ENCODE data around the gene MRNIP. TPM values are rescaled to one million over a fixed set of nuclear protein-coding genes. Genes with fewer than 3 reads are reported as not detected.
A peak's percentile ranks its signal among the peaks of the same experiment; 100 is the strongest.

Gene MRNIP
- total and polyA plus RNA-seq, 3 experiments from 2014 or later: 17.7 to 27.2 (median 23.9) TPM

- H3K36me3 Mint-ChIP-seq: peaks cover 0 to 59% (median 19%) of the 10 kb centered on the region in 3 donors
- H3K36me3 ChIP-seq (ENCODE audit: insufficient read depth, low read length): no peaks in the 10 kb centered on the region
- no peak for DNase-seq
- no peaks in the 10 kb centered on the region for H3K9me3 ChIP-seq (ENCODE audit: low read length)
- ChIA-PET POLR2A (no interaction called here), CTCF (no interaction called here)
- H3K27me3 ChIP-seq (ENCODE audit: insufficient read depth, low read length, poor library complexity, severe bottlenecking): no peaks in the 10 kb centered on the region
- peak overlapping the region in 1 of 8 donors; percentile 83 for H3K27ac Mint-ChIP-seq
- H3K4me1 ChIP-seq (ENCODE audit: insufficient read depth, low read length): peaks cover 9% of the 10 kb centered on the region
- no peak overlapping the region for H3K4me3 ChIP-seq (ENCODE audit: low read length)
- H3K4me3 Mint-ChIP-seq: no peak overlapping the region
- no peak overlapping the region for H3K27ac ChIP-seq (ENCODE audit: low read depth, low read length)
- peaks cover 0 to 1% of the 10 kb centered on the region in 2 donors for H3K27me3 Mint-ChIP-seq
- peaks cover 10 to 20% (median 18%) of the 10 kb centered on the region in 3 donors for H3K4me1 Mint-ChIP-seq
- no peaks in the 10 kb centered on the region for H3K9me3 Mint-ChIP-seq
These were observed 44.1 kb upstream of the MRNIP start for GRCh38 chr5:179902763-179903158.

GRCh38 chr5:179901915-179902762 is 43.5 kb upstream of the MRNIP start:
- CTCF ChIA-PET: no interaction called here
- Mint-ChIP-seq H3K27me3 (peaks cover 0 to 1% of the 10 kb centered on the region in 2 donors), H3K4me1 (peaks cover 10 to 20% (median 18%) of the 10 kb centered on the region in 3 donors), H3K4me3 (no peak overlapping the region), H3K36me3 (peaks cover 0 to 65% (median 22%) of the 10 kb centered on the region in 3 donors), H3K9me3 (no peaks in the 10 kb centered on the region), H3K27ac (peak overlapping the region in 1 of 8 donors; percentile 83)
- no peak overlapping the region for H3K27ac ChIP-seq (ENCODE audit: low read depth, low read length)
- POLR2A ChIA-PET: no interaction called here
- H3K4me3 ChIP-seq (ENCODE audit: low read length): no peak overlapping the region
- H3K9me3 ChIP-seq (ENCODE audit: low read length): no peaks in the 10 kb centered on the region
- H3K4me1 ChIP-seq (ENCODE audit: insufficient read depth, low read length): peaks cover 9% of the 10 kb centered on the region
- no peaks in the 10 kb centered on the region for H3K36me3 ChIP-seq (ENCODE audit: insufficient read depth, low read length)
- no peaks in the 10 kb centered on the region for H3K27me3 ChIP-seq (ENCODE audit: insufficient read depth, low read length, poor library complexity, severe bottlenecking)
- DNase-seq: no peak

- H3K36me3 Mint-ChIP-seq: peaks cover 0 to 66% (median 22%) of the 10 kb centered on the region in 3 donors
- H3K4me3 Mint-ChIP-seq: no peak overlapping the region
- DNase-seq: no peak
- Histone ChIP-seq H3K4me1 (ENCODE audit: insufficient read depth, low read length) (peaks cover 3% of the 10 kb centered on the region), H3K27ac (ENCODE audit: low read depth, low read length) (no peak overlapping the region), H3K4me3 (ENCODE audit: low read length) (no peak overlapping the region), H3K9me3 (ENCODE audit: low read length) (no peaks in the 10 kb centered on the region), H3K27me3 (ENCODE audit: insufficient read depth, low read length, poor library complexity, severe bottlenecking) (no peaks in the 10 kb centered on the region), H3K36me3 (ENCODE audit: insufficient read depth, low read length) (no peaks in the 10 kb centered on the region)
- POLR2A ChIA-PET: no interaction called here
- CTCF ChIA-PET: no interaction called here
- H3K27ac Mint-ChIP-seq: no peak overlapping the region
- H3K9me3 Mint-ChIP-seq: no peaks in the 10 kb centered on the region
- peaks cover 10 to 16% (median 13%) of the 10 kb centered on the region in 3 donors for H3K4me1 Mint-ChIP-seq
- H3K27me3 Mint-ChIP-seq: peaks cover 0 to 1% of the 10 kb centered on the region in 2 donors
These were observed 42.8 kb upstream of the MRNIP start for GRCh38 chr5:179901462-179901861.

- ChIA-PET POLR2A (no interaction called here), CTCF (no interaction called here)
- DNase-seq: no peak
- H3K27me3 ChIP-seq (ENCODE audit: insufficient read depth, low read length, poor library complexity, severe bottlenecking): no peaks in the 10 kb centered on the region
- H3K4me1 Mint-ChIP-seq: peaks cover 5 to 9% (median 7%) of the 10 kb centered on the region in 3 donors
- H3K36me3 ChIP-seq (ENCODE audit: insufficient read depth, low read length): no peaks in the 10 kb centered on the region
- H3K36me3 Mint-ChIP-seq: peaks cover 0 to 69% (median 25%) of the 10 kb centered on the region in 3 donors
- no peaks in the 10 kb centered on the region for H3K4me1 ChIP-seq (ENCODE audit: insufficient read depth, low read length)
- H3K9me3 ChIP-seq (ENCODE audit: low read length): no peaks in the 10 kb centered on the region
- peak overlapping the region in 2 of 8 donors; percentile 29 to 47 for H3K27ac Mint-ChIP-seq
- no peak overlapping the region for H3K4me3 Mint-ChIP-seq
- H3K9me3 Mint-ChIP-seq: no peaks in the 10 kb centered on the region
- no peak overlapping the region for H3K4me3 ChIP-seq (ENCODE audit: low read length)
- H3K27me3 Mint-ChIP-seq: peaks cover 0 to 1% of the 10 kb centered on the region in 2 donors
- no peak overlapping the region for H3K27ac ChIP-seq (ENCODE audit: low read depth, low read length)
These were observed 42.1 kb upstream of the MRNIP start for GRCh38 chr5:179900711-179901110.

GRCh38 chr5:179900206-179900605 is 41.6 kb upstream of the MRNIP start:
- Mint-ChIP-seq H3K9me3 (no peaks in the 10 kb centered on the region), H3K4me3 (no peak overlapping the region), H3K4me1 (peaks cover 4 to 6% (median 5%) of the 10 kb centered on the region in 3 donors), H3K36me3 (peaks cover 0 to 73% (median 29%) of the 10 kb centered on the region in 3 donors), H3K27ac (peak overlapping the region in 2 of 8 donors; percentile 58 to 92), H3K27me3 (peaks cover 0 to 1% of the 10 kb centered on the region in 2 donors)
- Histone ChIP-seq H3K4me3 (ENCODE audit: low read length) (no peak overlapping the region), H3K9me3 (ENCODE audit: low read length) (no peaks in the 10 kb centered on the region), H3K27me3 (ENCODE audit: insufficient read depth, low read length, poor library complexity, severe bottlenecking) (no peaks in the 10 kb centered on the region), H3K4me1 (ENCODE audit: insufficient read depth, low read length) (no peaks in the 10 kb centered on the region), H3K27ac (ENCODE audit: low read depth, low read length) (no peak overlapping the region), H3K36me3 (ENCODE audit: insufficient read depth, low read length) (no peaks in the 10 kb centered on the region)
- no peak for DNase-seq
- ChIA-PET CTCF (no interaction called here), POLR2A (no interaction called here)

- peaks cover 0 to 3% (median 0%) of the 10 kb centered on the region in 3 donors for H3K4me1 Mint-ChIP-seq
- H3K27ac Mint-ChIP-seq: peak overlapping the region in 1 of 8 donors; percentile 25
- H3K27me3 Mint-ChIP-seq: peaks cover 0 to 1% of the 10 kb centered on the region in 2 donors
- ChIA-PET POLR2A (no interaction called here), CTCF (no interaction called here)
- H3K4me3 Mint-ChIP-seq: no peak overlapping the region
- H3K36me3 ChIP-seq (ENCODE audit: insufficient read depth, low read length): peaks cover 10% of the 10 kb centered on the region
- H3K4me1 ChIP-seq (ENCODE audit: insufficient read depth, low read length): no peaks in the 10 kb centered on the region
- peaks cover 0 to 83% (median 20%) of the 10 kb centered on the region in 3 donors for H3K36me3 Mint-ChIP-seq
- H3K4me3 ChIP-seq (ENCODE audit: low read length): no peak overlapping the region
- DNase-seq: no peak
- no peaks in the 10 kb centered on the region for H3K27me3 ChIP-seq (ENCODE audit: insufficient read depth, low read length, poor library complexity, severe bottlenecking)
- H3K9me3 Mint-ChIP-seq: no peaks in the 10 kb centered on the region
- no peaks in the 10 kb centered on the region for H3K9me3 ChIP-seq (ENCODE audit: low read length)
- H3K27ac ChIP-seq (ENCODE audit: low read depth, low read length): no peak overlapping the region
These were observed 37.2 kb upstream of the MRNIP start for GRCh38 chr5:179895861-179896260.

GRCh38 chr5:179893958-179894895 is 35.6 kb upstream of the MRNIP start:
- H3K4me3 ChIP-seq (ENCODE audit: low read length): no peak overlapping the region
- peaks cover 10% of the 10 kb centered on the region for H3K36me3 ChIP-seq (ENCODE audit: insufficient read depth, low read length)
- Mint-ChIP-seq H3K9me3 (no peaks in the 10 kb centered on the region), H3K4me3 (no peak overlapping the region), H3K4me1 (no peaks in the 10 kb centered on the region), H3K27me3 (no peaks in the 10 kb centered on the region), H3K36me3 (peaks cover 0 to 83% (median 22%) of the 10 kb centered on the region in 3 donors), H3K27ac (peak overlapping the region in 1 of 8 donors; percentile 33)
- DNase-seq: no peak
- no peak overlapping the region for H3K27ac ChIP-seq (ENCODE audit: low read depth, low read length)
- no peaks in the 10 kb centered on the region for H3K9me3 ChIP-seq (ENCODE audit: low read length)
- no peaks in the 10 kb centered on the region for H3K4me1 ChIP-seq (ENCODE audit: insufficient read depth, low read length)
- ChIA-PET POLR2A (no interaction called here), CTCF (interaction anchor here (0.8 to 1.7 kb wide), 2 partner anchors 35 to 92 kb away, joined by 3 to 4 read pairs; no protein-coding TSS in a partner anchor)
- no peaks in the 10 kb centered on the region for H3K27me3 ChIP-seq (ENCODE audit: insufficient read depth, low read length, poor library complexity, severe bottlenecking)

Measured in CD8-positive, alpha-beta memory T cell (primary cell).